ENCODE measurements around the gene BARD1. TPM values are rescaled to one million over a fixed set of nuclear protein-coding genes. Genes with fewer than 3 reads are reported as not detected.

BARD1 gene
- total RNA-seq, 2 experiments from 2014 or later: 4.4 to 5.2 TPM

DNA sequence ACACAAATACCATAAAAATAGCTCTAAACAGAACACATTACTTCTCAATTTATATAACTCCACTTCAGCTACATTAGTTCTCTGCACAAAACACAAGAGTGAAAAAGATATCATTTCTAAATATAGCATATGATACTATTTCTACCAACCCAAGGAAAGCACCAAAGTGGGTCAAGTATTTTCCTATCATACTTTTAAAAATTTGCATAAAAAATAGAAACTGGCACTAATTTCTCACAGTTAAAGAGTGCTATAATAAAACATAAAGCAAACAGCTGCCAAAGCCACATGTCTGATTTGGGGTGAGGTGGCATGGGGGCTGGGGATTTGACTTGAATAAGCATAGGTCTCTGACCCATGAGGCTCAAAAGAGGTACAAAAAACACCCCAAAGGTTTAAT lies 61.5 kb downstream of the BARD1 start:
- no peak overlapping the region for H3K27ac Mint-ChIP-seq
- ATAC-seq (ENCODE audit: poor library complexity) (no peak), DNase-seq (no peak)
- ChIA-PET POLR2A (no interaction called here), CTCF (no interaction called here)
- H3K27ac ChIP-seq (ENCODE audit: low read depth in 1 of 2, low read length in 2 of 2): no peak overlapping the region
- no peaks in the 10 kb centered on the region for H3K4me1 ChIP-seq (ENCODE audit: insufficient read depth, low read length)
- no peaks in the 10 kb centered on the region for H3K9me3 Mint-ChIP-seq
- H3K27me3 Mint-ChIP-seq: no peaks in the 10 kb centered on the region
- H3K36me3 Mint-ChIP-seq (ENCODE audit: low read depth): peaks cover 59% of the 10 kb centered on the region
- H3K4me3 Mint-ChIP-seq: no peak overlapping the region
- no peak for TF ChIP-seq CTCF (IDR thresholded peaks at IDR 0.05)
- intact Hi-C loops (cut with DNase I, micrococcal nuclease): no loop called here
- peaks cover 19% of the 10 kb centered on the region for H3K36me3 ChIP-seq (ENCODE audit: insufficient read depth, low read length)
- no peaks in the 10 kb centered on the region for H3K9me3 ChIP-seq (ENCODE audit: control insufficient read depth in 1 of 2, insufficient read depth in 1 of 2, low read length in 2 of 2)
- no peaks in the 10 kb centered on the region for H3K4me1 Mint-ChIP-seq (ENCODE audit: low read depth)
- no peak overlapping the region for H3K4me3 ChIP-seq (ENCODE audit: low read length)
- H3K27me3 ChIP-seq (ENCODE audit: control insufficient read depth in 1 of 2, insufficient read depth in 2 of 2, low read length in 2 of 2): no peaks in the 10 kb centered on the region

DNA sequence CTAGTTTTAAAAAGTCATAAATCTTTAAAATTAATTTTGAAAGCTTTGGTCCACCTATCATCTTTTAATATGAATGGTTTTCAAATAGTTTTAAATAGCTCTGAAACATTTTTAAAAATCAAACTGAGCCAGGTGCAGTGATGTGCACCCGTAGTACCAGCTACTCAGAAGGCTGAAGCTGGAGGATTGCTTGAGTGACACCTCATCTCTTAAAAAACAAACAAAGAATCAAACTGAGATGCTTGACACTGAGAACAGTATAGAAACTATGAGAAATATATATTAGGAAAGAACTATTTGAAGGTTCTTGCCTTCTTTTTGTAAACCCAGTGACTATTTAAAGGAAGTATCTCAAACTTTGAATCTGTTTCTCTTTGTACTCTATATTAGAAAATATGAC lies 67.4 kb downstream of the BARD1 start:
- no peaks in the 10 kb centered on the region for H3K27me3 Mint-ChIP-seq
- H3K27ac ChIP-seq (ENCODE audit: low read depth in 1 of 2, low read length in 2 of 2): no peak overlapping the region
- no peak overlapping the region for H3K27ac Mint-ChIP-seq
- intact Hi-C loops (cut with DNase I, micrococcal nuclease): no loop called here
- H3K4me1 ChIP-seq (ENCODE audit: insufficient read depth, low read length): no peaks in the 10 kb centered on the region
- TF ChIP-seq CTCF (IDR thresholded peaks at IDR 0.05): no peak
- no peaks in the 10 kb centered on the region for H3K9me3 ChIP-seq (ENCODE audit: control insufficient read depth in 1 of 2, insufficient read depth in 1 of 2, low read length in 2 of 2)
- H3K27me3 ChIP-seq (ENCODE audit: control insufficient read depth in 1 of 2, insufficient read depth in 2 of 2, low read length in 2 of 2): no peaks in the 10 kb centered on the region
- ATAC-seq (ENCODE audit: poor library complexity) (no peak), DNase-seq (no peak)
- H3K4me3 ChIP-seq (ENCODE audit: low read length): no peak overlapping the region
- no peaks in the 10 kb centered on the region for H3K9me3 Mint-ChIP-seq
- peaks cover 43% of the 10 kb centered on the region for H3K36me3 Mint-ChIP-seq (ENCODE audit: low read depth)
- ChIA-PET POLR2A (no interaction called here), CTCF (no interaction called here)
- H3K4me1 Mint-ChIP-seq (ENCODE audit: low read depth): peaks cover 6% of the 10 kb centered on the region
- H3K36me3 ChIP-seq (ENCODE audit: insufficient read depth, low read length): no peaks in the 10 kb centered on the region
- no peak overlapping the region for H3K4me3 Mint-ChIP-seq

DNA sequence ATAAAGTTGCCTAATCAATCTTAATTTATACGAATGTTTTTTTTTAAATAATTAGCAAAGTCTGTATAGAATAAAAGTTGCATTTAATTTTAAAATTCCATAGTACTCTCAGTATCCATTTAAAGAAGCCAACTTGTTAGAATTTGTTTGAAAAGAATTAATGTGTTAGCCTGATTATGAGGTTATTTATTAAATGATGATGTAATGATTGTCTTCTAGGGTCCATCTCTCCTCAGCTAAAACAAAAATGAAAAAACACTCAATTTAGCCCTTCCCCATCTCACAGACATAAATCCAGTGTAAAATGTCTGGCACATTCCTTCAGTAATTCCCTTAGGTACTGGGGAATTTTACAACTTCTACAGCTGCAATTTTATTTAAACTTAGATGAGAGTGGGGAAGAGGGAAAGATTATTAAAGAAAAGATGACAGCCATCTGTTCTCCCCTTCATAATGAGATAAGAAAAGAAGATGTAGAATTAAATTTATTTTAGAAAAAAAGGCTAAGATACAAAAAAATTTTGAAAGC lies 68.6 kb downstream of the BARD1 start:
- Histone ChIP-seq H3K4me3 (ENCODE audit: low read length) (no peak overlapping the region), H3K36me3 (ENCODE audit: insufficient read depth, low read length) (no peaks in the 10 kb centered on the region), H3K27ac (ENCODE audit: low read depth in 1 of 2, low read length in 2 of 2) (no peak overlapping the region), H3K9me3 (ENCODE audit: control insufficient read depth in 1 of 2, insufficient read depth in 1 of 2, low read length in 2 of 2) (no peaks in the 10 kb centered on the region), H3K4me1 (ENCODE audit: insufficient read depth, low read length) (no peaks in the 10 kb centered on the region), H3K27me3 (ENCODE audit: control insufficient read depth in 1 of 2, insufficient read depth in 2 of 2, low read length in 2 of 2) (no peaks in the 10 kb centered on the region)
- Mint-ChIP-seq H3K27ac (no peak overlapping the region), H3K4me1 (ENCODE audit: low read depth) (peaks cover 6% of the 10 kb centered on the region), H3K4me3 (no peak overlapping the region), H3K36me3 (ENCODE audit: low read depth) (peaks cover 39% of the 10 kb centered on the region), H3K27me3 (no peaks in the 10 kb centered on the region), H3K9me3 (no peaks in the 10 kb centered on the region)
- TF ChIP-seq CTCF (IDR thresholded peaks at IDR 0.05): no peak
- POLR2A ChIA-PET: no interaction called here
- CTCF ChIA-PET: no interaction called here
- ATAC-seq (ENCODE audit: poor library complexity) (no peak), DNase-seq (no peak)
- intact Hi-C loops (cut with DNase I, micrococcal nuclease): no loop called here

All from CD4-positive, alpha-beta T cell (primary cell).